CD4-positive, alpha-beta T cell treated with Interleukin-21 for 1 hour (primary cell): ENCODE data around the gene ASMT.
A peak's percentile ranks its signal among the peaks of the same experiment; 100 is the strongest.
"Not testable (repeated sequence)": the region's sequence is repeated elsewhere in the genome, so short reads cannot be mapped to it uniquely, and the experiment has no call there.

Experiments
- DNase-seq: peaks from one replicate; pipeline ENCODE4 v3.0.0-alpha.2; 2020

Gene ASMT

GRCh38 chrX:1656379-1656778 lies 41.5 kb downstream of the ASMT start:
- no peak for DNase-seq

- DNase-seq, result peak; percentile 82
These were observed 42.7 kb downstream of the ASMT start for GRCh38 chrX:1657367-1658070.

- DNase-seq, result peak; percentile 23
These were observed 43.2 kb downstream of the ASMT start for GRCh38 chrX:1658071-1658491.

DNA sequence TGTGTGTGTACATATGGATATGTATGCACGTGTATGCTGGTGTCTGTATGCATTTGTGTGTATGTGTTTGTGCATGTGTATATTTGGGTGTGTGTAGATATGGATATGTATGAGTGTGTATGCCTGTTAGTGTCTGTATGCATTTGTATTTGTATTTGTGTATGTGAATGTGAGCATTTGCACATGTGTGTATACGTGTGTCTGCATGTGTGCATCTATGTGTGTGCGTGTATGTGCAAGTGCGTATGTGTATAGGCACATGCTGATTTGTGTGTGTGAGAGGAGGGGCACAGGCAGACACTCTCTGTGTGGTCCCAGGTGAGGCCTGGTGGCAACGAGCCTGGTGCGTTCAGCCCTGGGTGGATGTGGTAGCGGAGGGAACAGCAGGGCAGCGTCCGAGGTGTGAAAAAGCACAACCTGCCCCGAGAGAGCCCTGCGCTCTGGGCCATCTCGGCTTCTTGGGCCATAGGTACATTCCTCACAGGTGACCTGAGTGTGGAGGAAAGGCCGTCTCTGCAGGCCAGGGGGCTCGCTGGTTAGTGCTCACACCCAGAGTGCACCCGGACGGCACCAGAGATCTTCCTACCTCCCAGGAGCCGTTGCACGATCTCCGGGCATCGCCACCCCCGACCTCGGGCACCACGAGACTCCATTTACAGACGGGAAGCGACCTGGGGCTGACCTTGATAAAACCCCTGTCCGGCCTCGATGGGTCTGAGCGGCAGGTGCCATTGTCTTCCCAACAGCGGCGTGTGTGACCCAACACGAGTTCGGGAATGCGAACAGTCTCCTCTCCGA lies 45.0 kb downstream of the ASMT start:
- no peak for DNase-seq

GRCh38 chrX:1661048-1661921 lies 46.4 kb downstream of the ASMT start:
- DNase-seq, result peak; percentile 97

DNA sequence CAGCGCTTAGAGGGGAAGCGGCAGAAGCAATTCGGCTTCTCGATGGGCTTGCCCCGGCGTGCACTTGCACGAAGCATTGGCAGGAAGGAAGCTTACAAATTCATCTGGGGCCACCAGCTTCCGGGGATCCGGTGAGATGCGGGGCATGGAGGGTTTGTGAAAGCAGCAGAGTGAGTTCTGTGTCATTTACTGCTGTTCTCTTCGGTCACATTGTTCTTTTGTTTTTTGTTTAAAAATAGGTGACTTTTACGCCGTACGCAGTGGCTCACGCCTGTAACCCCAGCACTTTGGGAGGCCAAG lies 47.0 kb downstream of the ASMT start:
- DNase-seq, result no peak

- no peak for DNase-seq
These were observed 52.7 kb downstream of the ASMT start for GRCh38 chrX:1667566-1667965.

GRCh38 chrX:1673337-1673736 lies 58.5 kb downstream of the ASMT start:
- DNase-seq, result peak; percentile 60

- DNase-seq, result no peak
These were observed 62.0 kb downstream of the ASMT start for GRCh38 chrX:1676866-1677265.

- peak; percentile 22 for DNase-seq
These were observed 64.4 kb downstream of the ASMT start for GRCh38 chrX:1679238-1679637.

DNA sequence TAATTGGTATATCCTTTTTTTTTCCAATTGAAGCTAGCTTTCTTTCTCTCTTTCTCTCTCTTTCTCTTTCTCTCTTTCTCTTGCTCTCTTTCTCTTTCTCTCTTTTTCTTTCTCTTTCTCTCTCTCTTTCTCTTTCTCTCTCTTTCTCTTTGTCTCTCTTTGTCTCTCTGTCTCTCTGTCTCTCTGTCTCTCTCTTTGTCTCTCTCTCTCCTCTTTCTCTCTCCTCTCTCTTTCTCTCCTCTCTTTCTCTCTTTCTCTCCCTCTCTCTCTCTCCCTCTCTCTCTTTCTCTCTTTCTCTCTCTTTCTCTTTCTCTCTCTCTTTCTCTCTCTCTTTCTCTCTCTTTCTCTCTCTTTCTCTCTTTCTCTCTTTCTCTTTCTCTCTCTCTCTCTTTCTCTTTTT lies 66.6 kb downstream of the ASMT start:
- DNase-seq, result no peak

- DNase-seq, result peak; percentile 36
These were observed 67.0 kb downstream of the ASMT start for GRCh38 chrX:1681856-1682255.

- DNase-seq, result not testable (repeated sequence)
These were observed 67.6 kb downstream of the ASMT start for GRCh38 chrX:1682501-1682900.

- DNase-seq, result not testable (repeated sequence)
These were observed 70.0 kb downstream of the ASMT start for GRCh38 chrX:1684883-1685282.

DNA sequence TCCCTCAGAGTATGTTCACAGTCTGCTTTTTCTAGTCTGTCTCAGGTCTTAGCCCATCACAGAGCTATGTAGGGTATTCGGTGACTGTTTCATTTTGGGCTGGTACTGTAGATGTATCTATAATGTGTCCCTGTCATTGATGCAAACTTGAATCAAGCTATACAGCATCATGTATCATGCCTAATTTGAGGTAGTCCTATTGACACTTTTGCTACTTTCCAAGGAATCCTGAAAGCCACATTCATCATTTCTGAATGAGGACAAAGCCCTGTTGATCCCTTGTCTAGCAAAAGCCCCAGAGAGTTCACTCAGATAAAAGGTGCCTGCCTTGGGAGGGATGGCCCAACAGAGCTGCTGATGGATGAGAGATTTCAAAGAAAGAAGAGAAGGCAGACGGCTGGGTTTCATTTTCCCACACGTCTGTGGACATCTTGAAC lies 70.6 kb downstream of the ASMT start:
- not testable (repeated sequence) for DNase-seq

GRCh38 chrX:1686642-1687041 lies 71.8 kb downstream of the ASMT start:
- no peak for DNase-seq
